Renal cortex interstitium (tissue), 11 donors: ENCODE measurements around the gene FAM53B. TPM values are rescaled to one million over a fixed set of nuclear protein-coding genes. Genes with fewer than 3 reads are reported as not detected.

Source experiments
- DNase-seq, 11 donors: peaks; one replicate each; pipeline ENCODE4 v3.0.0-alpha.2; 2013; ENCODE audit warnings: low read depth in 9 of 11, low spot score in 4 of 11; ENCODE audit errors: extremely low read depth in 1 of 11
- polyA plus RNA-seq, 3 donors: library from polyadenylated mRNA; unstranded; fragments of 120-200 nt; gene quantifications; one replicate each; pipeline ENCODE4 v1.2.1, GENCODE V29; 2013; ENCODE audit not compliant: insufficient read length in 3 of 3

Gene FAM53B
- polyA plus RNA-seq, 3 donors, result 22.3 to 32.5 (median 29.1) TPM

GRCh38 chr10:124733571-124734245 lies 10.5 kb downstream of the FAM53B start:
- no peak for DNase-seq

- DNase-seq, result no peak
Observed at GRCh38 chr10:124732931-124733570, 11.1 kb downstream of the FAM53B start.

GRCh38 chr10:124731551-124731950 lies 12.6 kb downstream of the FAM53B start:
- no peak for DNase-seq

- no peak for DNase-seq
Observed at GRCh38 chr10:124730790-124731189, 13.4 kb downstream of the FAM53B start.

GRCh38 chr10:124728830-124729661 lies 15.1 kb downstream of the FAM53B start:
- DNase-seq, result no peak

- DNase-seq, result no peak
Observed at GRCh38 chr10:124728071-124728829, 15.9 kb downstream of the FAM53B start.

- DNase-seq, result no peak
Observed at GRCh38 chr10:124727361-124727960, 16.7 kb downstream of the FAM53B start.

GRCh38 chr10:124725791-124726190 lies 18.4 kb downstream of the FAM53B start:
- no peak for DNase-seq

GRCh38 chr10:124725171-124725631 lies 19.0 kb downstream of the FAM53B start:
- no peak for DNase-seq

- no peak for DNase-seq
Observed at GRCh38 chr10:124724279-124725027, 19.7 kb downstream of the FAM53B start.

- DNase-seq, result no peak
Observed at GRCh38 chr10:124723826-124724225, 20.4 kb downstream of the FAM53B start.

- no peak for DNase-seq
Observed at GRCh38 chr10:124722798-124723783, 21.1 kb downstream of the FAM53B start.

GRCh38 chr10:124721330-124722045 lies 22.7 kb downstream of the FAM53B start:
- no peak for DNase-seq

GRCh38 chr10:124719213-124719851 lies 24.8 kb downstream of the FAM53B start:
- peak in 4 of 11 donors; percentile 67 to 80 (median 76) for DNase-seq

- peak in 6 of 11 donors; percentile 40 to 84 (median 76) for DNase-seq
Observed at GRCh38 chr10:124717911-124718741, 26.1 kb downstream of the FAM53B start.
